MM.1S (cell line): ENCODE data around the gene CANT1.

Experiments used
- DNase-seq: peaks from one replicate; pipeline ENCODE4 v3.0.0-alpha.2; 2015
- H2AFZ ChIP-seq: fragments of 300-600 bp; sonication (generic); 2 replicates; pipeline ENCODE4 v1.6.0; 2016; ENCODE audit warnings: antibody characterized with exemption, low read length
- H3F3A ChIP-seq: fragments of 300-600 bp; sonication (generic); 2 replicates; pipeline ENCODE4 v1.6.1; 2016; ENCODE audit warnings: mild to moderate bottlenecking, antibody characterized with exemption, low read length, moderate library complexity, mixed read lengths; ENCODE audit not compliant: insufficient read depth
- H3K27ac ChIP-seq: fragments of 300-600 bp; sonication (generic); 2 replicates; pipeline ENCODE4 v1.5.1; 2016; ENCODE audit warnings: mild to moderate bottlenecking, low read length
- H3K27me3 ChIP-seq: fragments of 300-600 bp; sonication (generic); replicated peaks from 2 replicates; pipeline ENCODE4 v1.6.0; 2016; ENCODE audit warnings: low read length; ENCODE audit not compliant: insufficient read depth
- H3K36me3 ChIP-seq: fragments of 300-600 bp; sonication (generic); replicated peaks from 2 replicates; pipeline ENCODE4 v1.6.1; 2016; ENCODE audit warnings: mild to moderate bottlenecking, low read length, mixed read lengths; ENCODE audit not compliant: insufficient read depth
- H3K4me1 ChIP-seq: fragments of 300-600 bp; sonication (generic); 2 replicates; pipeline ENCODE4 v1.6.1; 2016; ENCODE audit warnings: low read length, mixed read lengths
- H3K4me2 ChIP-seq: fragments of 300-600 bp; sonication (generic); 2 replicates; pipeline ENCODE4 v1.6.0; 2016; ENCODE audit warnings: low read depth, low read length
- H3K4me3 ChIP-seq: fragments of 300-600 bp; sonication (generic); 2 replicates; pipeline ENCODE4 v1.5.1; 2016; ENCODE audit warnings: low read length, mixed read lengths
- H3K79me2 ChIP-seq: fragments of 300-600 bp; sonication (generic); 2 replicates; pipeline ENCODE4 v1.6.1; 2016; ENCODE audit warnings: mixed run types, low read length, mixed read lengths
- H3K9ac ChIP-seq: fragments of 300-600 bp; sonication (generic); 2 replicates; pipeline ENCODE4 v1.6.1; 2016; ENCODE audit warnings: low read length, mixed read lengths
- H3K9me2 ChIP-seq: fragments of 300-600 bp; sonication (generic); replicated peaks from 2 replicates; pipeline ENCODE4 v1.6.1; 2016; ENCODE audit warnings: mild to moderate bottlenecking, low read length, mixed read lengths; ENCODE audit not compliant: insufficient read depth
- H3K9me3 ChIP-seq: fragments of 300-600 bp; sonication (generic); replicated peaks from 2 replicates; pipeline ENCODE4 v1.6.1; 2016; ENCODE audit warnings: mild to moderate bottlenecking, low read length, mixed read lengths; ENCODE audit not compliant: insufficient read depth
- H4K20me1 ChIP-seq: fragments of 300-600 bp; sonication (generic); 2 replicates; pipeline ENCODE4 v1.6.1; 2016; ENCODE audit warnings: mild to moderate bottlenecking, low read length, moderate library complexity, mixed read lengths; ENCODE audit not compliant: insufficient read depth
- EZH2 ChIP-seq: fragments of 300-600 bp; sonication (generic); optimal IDR thresholded peaks from 2 replicates; pipeline ENCODE3; 2017; ENCODE audit warnings: low read depth, mild to moderate bottlenecking, antibody characterized with exemption, low read length, mixed read lengths
- EZH2phosphoT487 ChIP-seq: fragments of 300-600 bp; sonication (generic); IDR thresholded peaks from 2 replicates; pipeline ENCODE4 v1.6.1; 2018; ENCODE audit warnings: antibody characterized with exemption, low read length
- TF ChIP-seq, protein P1 (sequence below): fragments of 300-600 bp; sonication (generic); IDR thresholded peaks from 2 replicates; pipeline ENCODE4 v1.5.1; 2016; ENCODE audit warnings: antibody characterized with exemption, low read length, mixed read lengths

CANT1 gene

GRCh38 chr17:79029327-79030009 lies 19.9 kb upstream of the CANT1 start:
- Histone ChIP-seq H3K9me2 (no peaks in the 10 kb centered on the region), H4K20me1 (no peaks in the 10 kb centered on the region)

GRCh38 chr17:79028496-79029326 lies 19.1 kb upstream of the CANT1 start:
- Histone ChIP-seq H3K9me3 (no peaks in the 10 kb centered on the region), H3K27ac (no peak overlapping the region), H3K79me2 (no peaks in the 10 kb centered on the region), H3F3A (no peaks in the 10 kb centered on the region), H3K4me2 (no peak overlapping the region), H4K20me1 (no peaks in the 10 kb centered on the region), H2AFZ (no peak overlapping the region), H3K27me3 (peaks cover 97% of the 10 kb centered on the region), H3K9me2 (no peaks in the 10 kb centered on the region), H3K9ac (no peak overlapping the region), H3K4me1 (no peaks in the 10 kb centered on the region), H3K36me3 (no peaks in the 10 kb centered on the region), H3K4me3 (no peak overlapping the region)
- TF ChIP-seq, protein P1, sequence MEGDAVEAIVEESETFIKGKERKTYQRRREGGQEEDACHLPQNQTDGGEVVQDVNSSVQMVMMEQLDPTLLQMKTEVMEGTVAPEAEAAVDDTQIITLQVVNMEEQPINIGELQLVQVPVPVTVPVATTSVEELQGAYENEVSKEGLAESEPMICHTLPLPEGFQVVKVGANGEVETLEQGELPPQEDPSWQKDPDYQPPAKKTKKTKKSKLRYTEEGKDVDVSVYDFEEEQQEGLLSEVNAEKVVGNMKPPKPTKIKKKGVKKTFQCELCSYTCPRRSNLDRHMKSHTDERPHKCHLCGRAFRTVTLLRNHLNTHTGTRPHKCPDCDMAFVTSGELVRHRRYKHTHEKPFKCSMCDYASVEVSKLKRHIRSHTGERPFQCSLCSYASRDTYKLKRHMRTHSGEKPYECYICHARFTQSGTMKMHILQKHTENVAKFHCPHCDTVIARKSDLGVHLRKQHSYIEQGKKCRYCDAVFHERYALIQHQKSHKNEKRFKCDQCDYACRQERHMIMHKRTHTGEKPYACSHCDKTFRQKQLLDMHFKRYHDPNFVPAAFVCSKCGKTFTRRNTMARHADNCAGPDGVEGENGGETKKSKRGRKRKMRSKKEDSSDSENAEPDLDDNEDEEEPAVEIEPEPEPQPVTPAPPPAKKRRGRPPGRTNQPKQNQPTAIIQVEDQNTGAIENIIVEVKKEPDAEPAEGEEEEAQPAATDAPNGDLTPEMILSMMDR, result peak; percentile 18; the same call in 1 of the 2 replicates
- no peak for TF ChIP-seq EZH2phosphoT487
- DNase-seq, result no peak

More at GRCh38 chr17:79029327-79030009, 19.9 kb upstream of the CANT1 start:
- Histone ChIP-seq H3K4me2 (no peak overlapping the region), H3K9ac (no peak overlapping the region), H3K79me2 (no peaks in the 10 kb centered on the region), H3K27me3 (peaks cover 99% of the 10 kb centered on the region), H3F3A (no peaks in the 10 kb centered on the region), H3K4me3 (no peak overlapping the region), H3K27ac (no peak overlapping the region), H3K4me1 (no peaks in the 10 kb centered on the region), H3K9me3 (no peaks in the 10 kb centered on the region), H2AFZ (no peak overlapping the region), H3K36me3 (no peaks in the 10 kb centered on the region)
- DNase-seq, result no peak
- TF ChIP-seq, protein P1, result no peak

DNA sequence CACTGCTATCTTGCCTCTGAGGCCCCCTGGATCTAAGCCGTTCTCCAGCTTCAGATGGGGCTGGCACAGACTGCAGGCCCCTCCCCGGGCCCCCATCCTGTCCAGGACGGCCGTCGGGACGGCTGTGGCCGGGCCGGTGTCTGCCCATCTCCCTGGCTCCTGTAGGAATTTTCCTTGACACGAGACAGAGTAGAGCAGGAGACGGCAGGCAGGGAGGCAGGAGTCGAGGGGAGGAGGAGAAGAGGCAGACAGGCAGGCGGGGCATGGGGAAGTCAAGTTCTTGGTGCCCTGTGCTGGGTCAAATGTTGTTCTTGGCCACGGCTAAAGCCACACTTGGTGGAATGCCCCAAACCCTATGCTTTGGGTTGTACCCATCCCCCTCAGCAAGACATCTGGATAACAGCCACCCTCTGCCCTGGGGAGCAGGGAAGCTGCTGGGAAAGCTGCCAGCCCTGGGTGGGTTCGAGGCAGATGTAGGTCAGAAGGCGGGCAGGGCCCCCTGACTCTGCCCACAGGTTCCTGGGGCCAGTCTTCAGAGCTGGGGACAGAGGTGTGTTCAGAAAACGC lies 18.4 kb upstream of the CANT1 start:
- no peak for DNase-seq
- Histone ChIP-seq H3K9me3 (no peaks in the 10 kb centered on the region), H3K4me1 (no peaks in the 10 kb centered on the region), H3K9ac (no peak overlapping the region), H3K4me3 (no peak overlapping the region), H4K20me1 (no peaks in the 10 kb centered on the region), H3K4me2 (no peak overlapping the region), H3K27ac (no peak overlapping the region), H3K27me3 (peaks cover 97% of the 10 kb centered on the region), H3F3A (no peaks in the 10 kb centered on the region), H3K9me2 (no peaks in the 10 kb centered on the region), H2AFZ (no peak overlapping the region), H3K36me3 (no peaks in the 10 kb centered on the region), H3K79me2 (no peaks in the 10 kb centered on the region)
- TF ChIP-seq, protein P1, result no peak
- TF ChIP-seq EZH2phosphoT487, result no peak
- TF ChIP-seq EZH2, result no peak
